ENCODE results near the gene ZFHX3.

Gene ZFHX3

DNA sequence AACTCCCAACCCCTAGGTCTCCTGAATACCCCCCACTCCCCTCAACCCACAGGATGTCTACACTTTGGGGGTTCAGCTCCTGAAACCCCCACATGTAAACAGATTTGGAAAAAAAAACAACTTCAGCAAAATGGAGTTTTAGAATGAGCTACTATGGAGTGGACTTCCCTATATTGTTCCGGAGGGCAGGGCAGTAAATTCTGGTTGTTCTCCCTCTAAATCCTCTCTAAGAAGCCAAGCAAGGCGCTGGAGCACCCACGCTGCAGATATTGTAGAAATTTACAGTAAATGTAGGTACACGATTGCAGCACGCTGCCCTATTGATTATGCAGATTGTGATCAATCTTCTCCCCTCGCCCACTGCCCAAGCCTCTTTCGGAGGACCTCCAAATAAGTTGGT, 8.5 kb upstream of the ZFHX3 start:
- no peak for DNase-seq

GRCh38 chr16:73054813-73055482, 7.0 kb upstream of the ZFHX3 start:
- no peak for DNase-seq

- no peak for DNase-seq
These were observed 6.5 kb upstream of the ZFHX3 start for GRCh38 chr16:73054498-73054812.

GRCh38 chr16:73054125-73054484, 6.2 kb upstream of the ZFHX3 start:
- no peak for DNase-seq

GRCh38 chr16:73053364-73054124, 5.6 kb upstream of the ZFHX3 start:
- DNase-seq = no peak

- no peak for DNase-seq
These were observed 5.1 kb upstream of the ZFHX3 start for GRCh38 chr16:73053038-73053363.

- DNase-seq = no peak
These were observed 4.6 kb upstream of the ZFHX3 start for GRCh38 chr16:73052576-73052975.

GRCh38 chr16:73051961-73052360, 4.0 kb upstream of the ZFHX3 start:
- no peak for DNase-seq

DNA sequence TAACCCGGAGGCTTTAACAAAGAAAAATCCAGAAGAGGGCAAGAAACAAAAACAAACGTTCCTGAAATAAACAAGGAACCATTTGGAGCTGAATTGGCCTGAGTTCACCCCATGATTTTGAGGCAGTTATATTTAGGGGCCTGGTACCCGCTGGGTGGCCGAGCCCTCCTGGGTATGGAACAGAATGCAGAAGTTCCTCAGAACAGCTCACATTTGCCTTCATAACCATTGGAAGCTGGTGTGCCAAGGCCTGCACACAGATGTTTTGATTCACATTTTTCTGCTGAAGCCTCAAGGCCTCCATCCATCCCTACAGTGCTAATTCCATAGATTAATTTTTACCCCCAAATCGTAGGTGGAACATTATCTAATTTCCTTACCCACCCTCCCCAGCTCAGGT, 3.3 kb upstream of the ZFHX3 start:
- DNase-seq = no peak

- no peak for DNase-seq
These were observed 2.5 kb upstream of the ZFHX3 start for GRCh38 chr16:73050201-73051099.

- DNase-seq = no peak
These were observed 1.6 kb upstream of the ZFHX3 start for GRCh38 chr16:73049511-73049910.

GRCh38 chr16:73049091-73049490, 1.2 kb upstream of the ZFHX3 start:
- no peak for DNase-seq

GRCh38 chr16:73048292-73049080, 558 bp upstream of the ZFHX3 start:
- no peak for DNase-seq

- no peak for DNase-seq
These were observed 750 bp downstream of the ZFHX3 start for GRCh38 chr16:73047221-73047535.

GRCh38 chr16:73046849-73047214, 1.1 kb downstream of the ZFHX3 start:
- DNase-seq = no peak

DNA sequence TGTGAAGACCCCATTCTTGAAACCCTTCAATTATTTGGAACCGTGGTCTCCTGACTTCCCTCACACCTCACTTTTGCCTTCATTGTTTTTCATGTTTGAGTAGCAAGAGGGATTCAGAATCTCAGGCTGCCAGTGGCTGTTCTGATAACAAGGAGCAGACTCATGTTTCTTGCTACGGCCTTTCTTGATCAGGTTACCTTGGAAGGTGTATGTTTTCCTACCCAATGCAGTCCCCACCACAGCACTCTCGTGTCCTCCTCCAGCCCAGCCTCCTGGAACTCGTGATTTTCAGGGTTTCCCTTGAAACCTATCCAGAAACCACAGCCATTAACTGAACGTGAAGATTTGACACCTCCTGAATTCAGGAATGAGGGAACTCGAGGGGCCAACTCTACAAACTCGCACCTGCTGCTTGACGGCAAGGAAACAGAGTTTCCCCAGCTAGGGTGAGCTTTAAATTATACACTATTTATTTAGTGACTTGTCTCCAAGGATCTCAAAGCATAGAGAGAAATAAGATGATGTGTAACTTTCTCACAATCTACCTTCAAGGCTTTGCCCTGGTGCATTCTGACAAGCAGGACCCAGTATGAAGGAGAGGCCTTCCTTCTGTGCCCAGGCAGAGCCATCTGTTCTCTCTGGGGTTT, 1.6 kb downstream of the ZFHX3 start:
- DNase-seq = no peak

DNA sequence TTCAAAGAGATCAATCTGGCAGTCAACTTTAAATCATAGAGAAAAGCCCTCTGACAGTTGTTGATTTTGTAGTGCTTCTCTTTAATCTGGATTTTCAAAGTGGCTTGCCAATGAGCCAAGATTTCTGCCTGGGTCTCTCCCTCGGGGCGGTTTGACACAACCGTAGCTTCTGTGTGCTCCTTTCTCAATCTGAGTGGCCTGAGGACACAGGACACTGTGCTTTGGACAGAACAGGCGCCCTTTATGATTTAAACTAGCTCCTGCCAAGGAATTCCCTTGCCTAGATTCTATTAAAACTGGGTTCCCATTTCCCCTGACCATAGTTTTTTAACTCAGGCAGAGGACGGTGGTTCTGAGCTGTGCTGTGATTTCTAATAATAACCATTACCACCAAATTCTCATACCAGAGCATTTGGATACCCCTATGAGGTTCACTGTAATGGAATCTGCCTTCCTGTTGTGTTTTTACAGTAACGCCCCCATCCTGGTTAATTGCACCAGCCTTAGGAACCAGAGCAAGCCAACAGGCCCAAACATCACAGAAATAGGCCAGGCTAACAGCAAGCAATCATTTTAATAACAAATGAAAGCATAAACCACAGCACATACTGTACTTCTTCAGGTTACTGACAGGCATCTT, 4.0 kb downstream of the ZFHX3 start:
- DNase-seq = no peak

DNA sequence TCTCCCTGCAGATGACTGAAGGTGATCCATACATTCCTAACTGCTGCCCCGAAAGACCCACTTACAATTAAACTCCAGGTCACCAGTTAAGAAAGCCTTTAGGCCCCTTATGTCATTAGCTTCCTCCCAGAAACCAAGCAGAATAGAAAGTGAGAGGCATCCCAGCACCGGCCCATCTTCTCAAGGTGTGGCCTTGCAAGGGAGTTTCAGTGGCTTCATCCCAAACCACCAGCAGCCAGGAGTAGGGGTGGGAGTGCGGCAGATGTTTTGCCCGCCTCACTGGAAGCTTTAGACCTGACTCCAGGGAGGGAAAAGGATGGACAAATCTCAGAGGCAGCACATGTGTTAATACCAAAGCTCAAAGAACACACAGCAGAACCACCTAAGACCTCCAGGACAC, 5.1 kb downstream of the ZFHX3 start:
- no peak for DNase-seq

GRCh38 chr16:73041676-73042075, 6.3 kb downstream of the ZFHX3 start:
- no peak for DNase-seq

DNA sequence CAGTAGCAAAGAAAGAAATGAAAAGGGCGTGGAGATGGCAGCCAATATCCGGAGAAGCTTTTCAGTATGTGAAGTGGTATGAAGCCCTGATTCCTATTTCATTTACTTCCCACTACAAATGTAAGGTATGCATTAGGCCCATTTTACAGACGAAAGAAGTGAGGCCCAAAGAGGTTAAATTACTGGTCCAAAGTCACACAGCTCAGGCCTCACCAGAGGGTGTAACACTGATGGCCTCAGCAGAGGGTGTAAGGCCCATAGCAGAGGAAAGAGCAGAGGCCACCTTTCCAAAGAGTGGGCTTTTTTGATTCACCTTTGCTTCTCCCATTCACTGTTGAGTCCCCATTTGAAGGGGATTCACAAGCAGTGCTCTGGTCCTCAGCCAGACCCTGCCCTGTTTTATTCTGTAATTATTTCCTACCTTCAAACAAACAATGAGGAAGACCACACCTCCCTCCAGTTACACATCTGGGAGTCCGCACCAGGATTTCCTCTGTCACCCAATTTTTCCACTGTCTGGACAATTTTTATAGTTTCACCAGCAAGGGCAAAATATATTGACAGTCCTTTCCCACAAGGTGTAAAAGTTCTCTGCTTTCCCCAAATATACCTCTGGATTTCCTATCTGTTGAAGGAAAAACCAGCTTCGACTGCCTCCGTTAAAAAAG, 7.1 kb downstream of the ZFHX3 start:
- DNase-seq = no peak

DNA sequence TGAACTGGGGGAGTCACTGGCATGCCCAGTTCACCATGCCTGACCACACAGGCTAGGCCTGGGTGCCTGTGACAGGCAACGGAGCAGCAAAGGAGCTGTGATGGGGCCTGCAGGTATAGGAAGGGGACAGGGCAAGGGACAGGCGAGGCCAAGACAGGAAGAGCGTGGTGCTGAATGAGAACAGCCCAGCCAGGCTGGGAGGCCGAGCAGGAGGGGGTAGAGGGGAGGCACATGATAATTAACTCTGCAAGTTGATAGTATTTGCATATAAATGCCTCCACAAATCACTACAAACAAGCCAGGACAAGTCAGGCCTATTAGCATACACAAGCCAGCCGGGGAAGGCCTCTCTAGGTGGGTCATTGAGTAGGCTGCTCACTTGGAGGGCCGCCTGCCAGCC, 7.8 kb downstream of the ZFHX3 start:
- DNase-seq = no peak

Data from activated CD4-positive, alpha-beta T cell treated with anti-CD3 and anti-CD28 coated beads, Interleukin-2, Interleukin-6, amounts not matched to agents 100 ng/mL and 50 ng/mL, durations not matched to agents 16 hours and 8 hours (primary cell).